Neural progenitor cell (in vitro differentiated cells): ENCODE data around the gene AK8. TPM values are rescaled to one million over a fixed set of nuclear protein-coding genes. Genes with fewer than 3 reads are reported as not detected.

ENCODE experiments used
- DNase-seq: peaks from one replicate; pipeline ENCODE4 v3.0.0-alpha.2; 2016; ENCODE audit warnings: low spot score
- H2AFZ ChIP-seq: fragments of 200-600 bp; sonication (generic); replicated peaks from 2 replicates; pipeline ENCODE4 v1.6.1; 2016; ENCODE audit warnings: antibody characterized with exemption
- H3F3A ChIP-seq: fragments of 200-600 bp; sonication (generic); 2 replicates; pipeline ENCODE4 v1.6.1; 2016; ENCODE audit warnings: antibody characterized with exemption, low read depth
- H3K27ac ChIP-seq: fragments of 200-600 bp; sonication (generic); 2 replicates; pipeline ENCODE4 v1.5.1; 2016; ENCODE audit warnings: mild to moderate bottlenecking
- H3K27me3 ChIP-seq: fragments of 200-600 bp; sonication (generic); 2 replicates; pipeline ENCODE4 v1.6.1; 2016; ENCODE audit warnings: mild to moderate bottlenecking, moderate library complexity
- H3K36me3 ChIP-seq: fragments of 200-600 bp; sonication (generic); 2 replicates; pipeline ENCODE4 v1.5.1; 2016
- H3K4me1 ChIP-seq: fragments of 200-600 bp; sonication (generic); 2 replicates; pipeline ENCODE4 v1.6.1; 2016; ENCODE audit warnings: mixed run types
- H3K4me2 ChIP-seq: fragments of 200-600 bp; sonication (generic); 2 replicates; pipeline ENCODE4 v1.6.1; 2016
- H3K4me3 ChIP-seq: fragments of 200-600 bp; sonication (generic); 2 replicates; pipeline ENCODE4 v1.5.1; 2016
- H3K79me2 ChIP-seq: fragments of 200-600 bp; sonication (generic); 2 replicates; pipeline ENCODE4 v1.6.1; 2016; ENCODE audit warnings: low read depth
- H3K9ac ChIP-seq: fragments of 200-600 bp; sonication (generic); 2 replicates; pipeline ENCODE4 v1.6.1; 2016
- H3K9me3 ChIP-seq: fragments of 200-600 bp; sonication (generic); 2 replicates; pipeline ENCODE4 v1.5.1; 2016; ENCODE audit warnings: low read depth
- H4K20me1 ChIP-seq: fragments of 200-600 bp; sonication (generic); 2 replicates; pipeline ENCODE4 v1.6.1; 2016; ENCODE audit warnings: low read depth
- H3K27ac Mint-ChIP-seq: 3 replicates; pipeline ENCODE4 v1.8.0; 2021; ENCODE audit warnings: mixed read lengths
- H3K27me3 Mint-ChIP-seq: 2 replicates; pipeline ENCODE4 v1.8.0; 2022; ENCODE audit warnings: low read depth, mild to moderate bottlenecking, inconsistent platforms, moderate library complexity, mixed read lengths; ENCODE audit not compliant: insufficient read depth
- H3K36me3 Mint-ChIP-seq: 3 replicates; pipeline ENCODE4 v1.8.0; 2021; ENCODE audit warnings: mixed read lengths
- H3K4me1 Mint-ChIP-seq: 3 replicates; pipeline ENCODE4 v1.8.0; 2021; ENCODE audit warnings: mixed read lengths
- H3K4me3 Mint-ChIP-seq: 3 replicates; pipeline ENCODE4 v1.8.0; 2021; ENCODE audit warnings: mild to moderate bottlenecking, moderate library complexity, mixed read lengths
- H3K9me3 Mint-ChIP-seq: 3 replicates; pipeline ENCODE4 v1.8.0; 2020; ENCODE audit warnings: mixed read lengths
- EZH2 ChIP-seq: fragments of 200-600 bp; sonication (generic); IDR thresholded peaks from 2 replicates; pipeline ENCODE4 v1.6.1; 2017; ENCODE audit warnings: antibody characterized with exemption, mild to moderate bottlenecking, moderate library complexity
- EZH2phosphoT487 ChIP-seq: fragments of 200-600 bp; sonication (generic); IDR thresholded peaks from 2 replicates; pipeline ENCODE4 v1.6.1; 2017; ENCODE audit warnings: antibody characterized with exemption
- total RNA-seq: library from RNA; depleted of rRNA; stranded (reverse); fragments of >200 nt; gene quantifications from 2 replicates; pipeline ENCODE4 v1.2.3, GENCODE V29; 2015; ENCODE audit warnings: low replicate concordance
- TF ChIP-seq, protein P1 (sequence below): fragments of 200-600 bp; sonication (generic); IDR thresholded peaks from 2 replicates; pipeline ENCODE4 v1.5.1; 2017; ENCODE audit warnings: antibody characterized with exemption, mild to moderate bottlenecking

AK8 gene
- total RNA-seq, 1 donor from 2014 or later = 0.43 TPM

- Mint-ChIP-seq H3K36me3 (peaks cover 44% of the 10 kb centered on the region), H3K4me3 (no peak overlapping the region), H3K4me1 (peaks cover 4% of the 10 kb centered on the region), H3K9me3 (no peaks in the 10 kb centered on the region), H3K27me3 (no peaks in the 10 kb centered on the region), H3K27ac (no peak overlapping the region)
- Histone ChIP-seq H3K4me3 (no peak overlapping the region), H2AFZ (no peak overlapping the region), H3K79me2 (peaks cover 100% of the 10 kb centered on the region), H3K36me3 (peaks cover 3% of the 10 kb centered on the region), H3K9me3 (no peaks in the 10 kb centered on the region), H3K4me2 (no peak overlapping the region), H3K4me1 (no peaks in the 10 kb centered on the region), H3K9ac (no peak overlapping the region), H3F3A (no peaks in the 10 kb centered on the region), H3K27me3 (no peaks in the 10 kb centered on the region), H3K27ac (no peak overlapping the region), H4K20me1 (peaks cover 94% of the 10 kb centered on the region)
- TF ChIP-seq EZH2phosphoT487 = no peak
- TF ChIP-seq, protein P1, sequence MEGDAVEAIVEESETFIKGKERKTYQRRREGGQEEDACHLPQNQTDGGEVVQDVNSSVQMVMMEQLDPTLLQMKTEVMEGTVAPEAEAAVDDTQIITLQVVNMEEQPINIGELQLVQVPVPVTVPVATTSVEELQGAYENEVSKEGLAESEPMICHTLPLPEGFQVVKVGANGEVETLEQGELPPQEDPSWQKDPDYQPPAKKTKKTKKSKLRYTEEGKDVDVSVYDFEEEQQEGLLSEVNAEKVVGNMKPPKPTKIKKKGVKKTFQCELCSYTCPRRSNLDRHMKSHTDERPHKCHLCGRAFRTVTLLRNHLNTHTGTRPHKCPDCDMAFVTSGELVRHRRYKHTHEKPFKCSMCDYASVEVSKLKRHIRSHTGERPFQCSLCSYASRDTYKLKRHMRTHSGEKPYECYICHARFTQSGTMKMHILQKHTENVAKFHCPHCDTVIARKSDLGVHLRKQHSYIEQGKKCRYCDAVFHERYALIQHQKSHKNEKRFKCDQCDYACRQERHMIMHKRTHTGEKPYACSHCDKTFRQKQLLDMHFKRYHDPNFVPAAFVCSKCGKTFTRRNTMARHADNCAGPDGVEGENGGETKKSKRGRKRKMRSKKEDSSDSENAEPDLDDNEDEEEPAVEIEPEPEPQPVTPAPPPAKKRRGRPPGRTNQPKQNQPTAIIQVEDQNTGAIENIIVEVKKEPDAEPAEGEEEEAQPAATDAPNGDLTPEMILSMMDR = no peak
- TF ChIP-seq EZH2 = no peak
- DNase-seq = no peak
Measured at GRCh38 chr9:132677976-132678375, 200.1 kb downstream of the AK8 start.

Other genes with a start within 250 kb of the AK8 start
- gene DDX31, start 208.3 kb downstream of the AK8 start, total RNA-seq = 22.9 and 25.7 TPM in 2 replicates
- 26.4 and 31.4 TPM in 2 replicates for gene GTF3C4, start 207.8 kb downstream of the AK8 start, total RNA-seq
- 1.9 and 2.4 TPM in 2 replicates for gene SPACA9, start 614 bp upstream of the AK8 start, total RNA-seq
- gene TSC1, start 66.3 kb upstream of the AK8 start, total RNA-seq = 44.9 and 64.9 TPM in 2 replicates
- 0.28 TPM in 1 of 2 replicates, not detected in the other for gene GFI1B, start 100.4 kb upstream of the AK8 start, total RNA-seq
- 77.9 and 119 TPM in 2 replicates for gene GTF3C5, start 152.7 kb upstream of the AK8 start, total RNA-seq
- gene CEL, start 183.7 kb upstream of the AK8 start, total RNA-seq = 1.0 and 2.2 TPM in 2 replicates
- 24.1 and 58.8 TPM in 2 replicates for gene RALGDS, start 243.0 kb upstream of the AK8 start, total RNA-seq